MM.1S (cell line): ENCODE measurements around the gene PRSS21.

Experiments
- DNase-seq: peaks from one replicate; pipeline ENCODE4 v3.0.0-alpha.2; 2015
- H2AFZ ChIP-seq: fragments of 300-600 bp; sonication (generic); 2 replicates; pipeline ENCODE4 v1.6.0; 2016; ENCODE audit warnings: antibody characterized with exemption, low read length
- H3F3A ChIP-seq: fragments of 300-600 bp; sonication (generic); 2 replicates; pipeline ENCODE4 v1.6.1; 2016; ENCODE audit warnings: mild to moderate bottlenecking, antibody characterized with exemption, low read length, moderate library complexity, mixed read lengths; ENCODE audit not compliant: insufficient read depth
- H3K27ac ChIP-seq: fragments of 300-600 bp; sonication (generic); 2 replicates; pipeline ENCODE4 v1.5.1; 2016; ENCODE audit warnings: mild to moderate bottlenecking, low read length
- H3K27me3 ChIP-seq: fragments of 300-600 bp; sonication (generic); replicated peaks from 2 replicates; pipeline ENCODE4 v1.6.0; 2016; ENCODE audit warnings: low read length; ENCODE audit not compliant: insufficient read depth
- H3K36me3 ChIP-seq: fragments of 300-600 bp; sonication (generic); replicated peaks from 2 replicates; pipeline ENCODE4 v1.6.1; 2016; ENCODE audit warnings: mild to moderate bottlenecking, low read length, mixed read lengths; ENCODE audit not compliant: insufficient read depth
- H3K4me1 ChIP-seq: fragments of 300-600 bp; sonication (generic); 2 replicates; pipeline ENCODE4 v1.6.1; 2016; ENCODE audit warnings: low read length, mixed read lengths
- H3K4me2 ChIP-seq: fragments of 300-600 bp; sonication (generic); 2 replicates; pipeline ENCODE4 v1.6.0; 2016; ENCODE audit warnings: low read depth, low read length
- H3K4me3 ChIP-seq: fragments of 300-600 bp; sonication (generic); 2 replicates; pipeline ENCODE4 v1.5.1; 2016; ENCODE audit warnings: low read length, mixed read lengths
- H3K79me2 ChIP-seq: fragments of 300-600 bp; sonication (generic); 2 replicates; pipeline ENCODE4 v1.6.1; 2016; ENCODE audit warnings: mixed run types, low read length, mixed read lengths
- H3K9ac ChIP-seq: fragments of 300-600 bp; sonication (generic); 2 replicates; pipeline ENCODE4 v1.6.1; 2016; ENCODE audit warnings: low read length, mixed read lengths
- H3K9me2 ChIP-seq: fragments of 300-600 bp; sonication (generic); replicated peaks from 2 replicates; pipeline ENCODE4 v1.6.1; 2016; ENCODE audit warnings: mild to moderate bottlenecking, low read length, mixed read lengths; ENCODE audit not compliant: insufficient read depth
- H3K9me3 ChIP-seq: fragments of 300-600 bp; sonication (generic); replicated peaks from 2 replicates; pipeline ENCODE4 v1.6.1; 2016; ENCODE audit warnings: mild to moderate bottlenecking, low read length, mixed read lengths; ENCODE audit not compliant: insufficient read depth
- H4K20me1 ChIP-seq: fragments of 300-600 bp; sonication (generic); 2 replicates; pipeline ENCODE4 v1.6.1; 2016; ENCODE audit warnings: mild to moderate bottlenecking, low read length, moderate library complexity, mixed read lengths; ENCODE audit not compliant: insufficient read depth
- CTCF ChIP-seq: fragments of 300-600 bp; sonication (generic); IDR thresholded peaks from 2 replicates; pipeline ENCODE4 v1.5.1; 2016; ENCODE audit warnings: antibody characterized with exemption, low read length, mixed read lengths
- EZH2 ChIP-seq: fragments of 300-600 bp; sonication (generic); optimal IDR thresholded peaks from 2 replicates; pipeline ENCODE3; 2017; ENCODE audit warnings: low read depth, mild to moderate bottlenecking, antibody characterized with exemption, low read length, mixed read lengths
- EZH2phosphoT487 ChIP-seq: fragments of 300-600 bp; sonication (generic); IDR thresholded peaks from 2 replicates; pipeline ENCODE4 v1.6.1; 2018; ENCODE audit warnings: antibody characterized with exemption, low read length

PRSS21 gene

GRCh38 chr16:2843526-2843925 is 26.5 kb downstream of the PRSS21 start:
- no peak overlapping the region for H3K9ac ChIP-seq
- no peaks in the 10 kb centered on the region for H3K9me2 ChIP-seq
- H3K4me3 ChIP-seq: no peak overlapping the region
- DNase-seq: no peak
- no peak overlapping the region for H2AFZ ChIP-seq
- H3K79me2 ChIP-seq: no peaks in the 10 kb centered on the region
- H4K20me1 ChIP-seq: no peaks in the 10 kb centered on the region
- no peaks in the 10 kb centered on the region for H3K36me3 ChIP-seq
- H3F3A ChIP-seq: no peaks in the 10 kb centered on the region
- no peaks in the 10 kb centered on the region for H3K9me3 ChIP-seq
- no peak overlapping the region for H3K27ac ChIP-seq
- H3K27me3 ChIP-seq: peaks cover 51% of the 10 kb centered on the region
- no peak overlapping the region for H3K4me2 ChIP-seq
- TF ChIP-seq EZH2 (no peak), EZH2phosphoT487 (no peak), CTCF (no peak)
- H3K4me1 ChIP-seq: no peaks in the 10 kb centered on the region

GRCh38 chr16:2845116-2845515 is 28.1 kb downstream of the PRSS21 start:
- H3K9me2 ChIP-seq: no peaks in the 10 kb centered on the region
- H3K27me3 ChIP-seq: peaks cover 49% of the 10 kb centered on the region
- no peak overlapping the region for H3K9ac ChIP-seq
- no peak overlapping the region for H2AFZ ChIP-seq
- no peaks in the 10 kb centered on the region for H3K4me1 ChIP-seq
- no peaks in the 10 kb centered on the region for H3K79me2 ChIP-seq
- H4K20me1 ChIP-seq: no peaks in the 10 kb centered on the region
- no peaks in the 10 kb centered on the region for H3K36me3 ChIP-seq
- no peak overlapping the region for H3K4me3 ChIP-seq
- TF ChIP-seq EZH2 (no peak), EZH2phosphoT487 (no peak)
- no peak overlapping the region for H3K27ac ChIP-seq
- no peak overlapping the region for H3K4me2 ChIP-seq
- no peaks in the 10 kb centered on the region for H3F3A ChIP-seq
- H3K9me3 ChIP-seq: no peaks in the 10 kb centered on the region
- no peak for DNase-seq

- Histone ChIP-seq H2AFZ (no peak overlapping the region), H4K20me1 (no peaks in the 10 kb centered on the region), H3K4me1 (no peaks in the 10 kb centered on the region), H3K27ac (no peak overlapping the region), H3K9me3 (no peaks in the 10 kb centered on the region), H3K9me2 (no peaks in the 10 kb centered on the region), H3F3A (no peaks in the 10 kb centered on the region), H3K79me2 (no peaks in the 10 kb centered on the region), H3K4me3 (no peak overlapping the region), H3K27me3 (peaks cover 59% of the 10 kb centered on the region), H3K36me3 (no peaks in the 10 kb centered on the region), H3K9ac (no peak overlapping the region), H3K4me2 (no peak overlapping the region)
- no peak for DNase-seq
- TF ChIP-seq EZH2phosphoT487 (no peak), CTCF (no peak), EZH2 (no peak)
Measured at GRCh38 chr16:2846511-2847310, 29.7 kb downstream of the PRSS21 start.
